ENCODE data around the gene NSUN7. TPM values are rescaled to one million over a fixed set of nuclear protein-coding genes. Genes with fewer than 3 reads are reported as not detected.

Gene NSUN7
- total RNA-seq, result 0.73 and 1.5 TPM in 2 replicates

GRCh38 chr4:40749717-40750460 lies at the start of gene NSUN7:
Gene NSUN7, plus strand, starts transcription at chr4:40749955. Its CDS starts 739 bp downstream, at chr4:40750694.

Small RNA genes lying within 50 kb of the gene (small RNA-seq; reads per million reads assigned to genes)
- gene RF00019, result not detected

Other genes starting within 250 kb of the NSUN7 start
- 2.2 and 4.5 TPM in 2 replicates for gene RBM47, start 120.1 kb upstream of the NSUN7 start, total RNA-seq

Measured in hair follicle dermal papilla cell (primary cell).